HS-27A (cell line): ENCODE measurements around the gene KLK4.
"Not testable (repeated sequence)": the region's sequence is repeated elsewhere in the genome, so short reads cannot be mapped to it uniquely, and the experiment has no call there.

Experiments used
- DNase-seq: peaks from one replicate; pipeline ENCODE4 v3.0.0-alpha.2; 2012; ENCODE audit warnings: low read depth, missing footprints

The KLK4 gene

GRCh38 chr19:50912727-50913716, 1.8 kb upstream of the KLK4 start:
- DNase-seq = no peak

GRCh38 chr19:50912102-50912599, 956 bp upstream of the KLK4 start:
- no peak for DNase-seq

GRCh38 chr19:50910722-50911121, 473 bp downstream of the KLK4 start:
- no peak for DNase-seq

GRCh38 chr19:50909240-50910070, 1.7 kb downstream of the KLK4 start:
- no peak for DNase-seq

GRCh38 chr19:50908336-50908735, 2.9 kb downstream of the KLK4 start:
- no peak for DNase-seq

- DNase-seq = no peak
Observed at GRCh38 chr19:50906217-50906616, 5.0 kb downstream of the KLK4 start.

- no peak for DNase-seq
Observed at GRCh38 chr19:50902640-50903039, 8.6 kb downstream of the KLK4 start.

- no peak for DNase-seq
Observed at GRCh38 chr19:50899569-50899968, 11.6 kb downstream of the KLK4 start.

- DNase-seq = no peak
Observed at GRCh38 chr19:50898018-50898417, 13.2 kb downstream of the KLK4 start.

GRCh38 chr19:50897612-50898011, 13.6 kb downstream of the KLK4 start:
- DNase-seq = no peak

- no peak for DNase-seq
Observed at GRCh38 chr19:50897191-50897607, 14.0 kb downstream of the KLK4 start.

GRCh38 chr19:50896591-50897190, 14.5 kb downstream of the KLK4 start:
- no peak for DNase-seq

GRCh38 chr19:50896089-50896590, 15.1 kb downstream of the KLK4 start:
- not testable (repeated sequence) for DNase-seq

- no peak for DNase-seq
Observed at GRCh38 chr19:50894478-50895356, 16.5 kb downstream of the KLK4 start.

GRCh38 chr19:50893047-50893736, 18.0 kb downstream of the KLK4 start:
- no peak for DNase-seq

GRCh38 chr19:50891253-50891625, 20.0 kb downstream of the KLK4 start:
- DNase-seq = no peak

- no peak for DNase-seq
Observed at GRCh38 chr19:50890422-50891252, 20.6 kb downstream of the KLK4 start.

GRCh38 chr19:50889638-50890037, 21.6 kb downstream of the KLK4 start:
- DNase-seq = no peak

- no peak for DNase-seq
Observed at GRCh38 chr19:50882188-50882587, 29.0 kb downstream of the KLK4 start.

- DNase-seq = no peak
Observed at GRCh38 chr19:50880241-50880640, 31.0 kb downstream of the KLK4 start.
